Fibroblast of gingiva (primary cell): ENCODE data around the gene JMJD4.
"Not testable (repeated sequence)": the region's sequence is repeated elsewhere in the genome, so short reads cannot be mapped to it uniquely, and the experiment has no call there.

Experiments used
- DNase-seq: peaks from one replicate; pipeline ENCODE4 v3.0.0-alpha.2; 2011; ENCODE audit warnings: low read depth

JMJD4 gene

DNA sequence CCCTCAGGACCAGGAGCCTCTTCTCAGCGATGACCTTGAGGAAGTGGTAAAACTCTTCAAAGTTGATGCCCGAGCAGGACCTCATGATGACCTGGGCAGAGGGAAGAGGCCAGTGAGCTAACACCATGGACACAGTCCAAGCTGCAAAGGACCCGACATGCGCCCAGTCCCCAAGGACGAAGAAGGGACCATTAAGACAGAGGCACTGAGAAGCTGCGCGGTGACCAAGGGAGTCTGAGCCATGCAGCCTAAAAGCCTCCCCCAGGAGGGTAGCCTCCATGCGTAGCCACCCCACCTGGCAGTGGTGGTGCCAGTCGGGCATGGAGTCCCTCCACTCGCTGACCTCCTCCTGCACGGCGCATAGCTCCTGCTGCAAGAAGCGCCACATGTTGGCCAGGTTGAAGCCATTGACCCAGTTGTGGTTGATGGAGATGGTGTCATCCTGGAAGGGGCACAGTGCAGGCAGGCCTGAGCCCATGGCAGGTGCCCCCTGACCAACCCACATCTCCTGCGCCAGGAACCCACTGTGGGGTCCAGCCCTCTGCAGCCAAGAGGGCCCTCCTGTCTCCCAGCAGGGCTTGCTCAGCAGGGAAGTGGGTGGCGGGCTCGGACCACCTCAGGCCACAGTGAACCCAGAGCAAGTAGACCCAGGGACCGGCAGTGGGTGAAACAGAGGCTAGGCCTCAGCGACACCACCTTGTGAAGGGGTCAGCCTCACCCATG is 2.4 kb downstream of the JMJD4 start:
- no peak for DNase-seq

DNA sequence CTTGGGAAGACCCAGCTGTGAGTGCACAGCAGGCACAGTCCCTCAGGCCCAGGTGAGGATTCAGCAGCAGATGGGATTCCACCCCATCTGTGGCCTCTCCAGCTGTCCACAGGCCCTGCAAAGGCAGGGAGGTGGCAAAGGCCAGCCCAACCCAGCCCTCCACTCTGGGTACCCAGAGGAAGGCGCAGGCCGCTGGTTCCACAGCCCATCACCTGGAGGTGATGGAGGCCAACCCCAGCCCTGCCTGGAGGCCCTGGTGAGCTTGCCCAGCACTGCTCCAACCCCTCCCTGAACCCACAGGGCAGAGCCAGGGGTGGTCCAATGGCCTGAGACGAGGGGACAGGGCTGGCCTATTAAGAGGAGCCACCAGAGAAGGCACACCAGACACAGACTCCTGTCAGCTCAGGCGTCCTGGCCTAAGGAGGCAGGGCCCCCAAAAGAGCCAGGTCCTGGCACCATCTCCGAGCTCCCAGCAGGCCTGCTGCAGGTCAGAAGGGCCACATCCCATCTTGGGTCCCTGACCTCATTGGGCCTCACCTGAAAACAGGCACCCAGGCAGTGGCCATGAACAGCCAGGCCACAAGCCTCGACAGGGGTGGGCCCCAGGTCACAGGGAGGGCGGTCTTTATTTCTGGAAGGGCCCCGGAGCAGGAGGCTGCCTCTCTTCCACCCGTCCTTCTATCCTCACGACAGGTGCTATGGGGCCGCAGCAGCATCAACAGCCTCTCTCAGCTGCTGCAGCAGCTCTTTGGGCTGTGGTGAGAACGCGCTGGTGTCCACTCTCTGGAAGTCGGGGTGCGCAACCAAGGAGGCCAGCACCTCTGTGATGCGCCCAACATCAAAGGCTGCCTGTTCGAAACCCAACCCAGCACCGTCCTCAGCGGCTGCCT is 3.2 kb downstream of the JMJD4 start:
- DNase-seq, result no peak

GRCh38 chr1:227731241-227731677 is 3.8 kb downstream of the JMJD4 start:
- DNase-seq, result no peak

- no peak for DNase-seq
These were observed 4.4 kb downstream of the JMJD4 start for GRCh38 chr1:227730630-227731151.

- peak; percentile 57 for DNase-seq
These were observed 5.0 kb downstream of the JMJD4 start for GRCh38 chr1:227729881-227730629.

DNA sequence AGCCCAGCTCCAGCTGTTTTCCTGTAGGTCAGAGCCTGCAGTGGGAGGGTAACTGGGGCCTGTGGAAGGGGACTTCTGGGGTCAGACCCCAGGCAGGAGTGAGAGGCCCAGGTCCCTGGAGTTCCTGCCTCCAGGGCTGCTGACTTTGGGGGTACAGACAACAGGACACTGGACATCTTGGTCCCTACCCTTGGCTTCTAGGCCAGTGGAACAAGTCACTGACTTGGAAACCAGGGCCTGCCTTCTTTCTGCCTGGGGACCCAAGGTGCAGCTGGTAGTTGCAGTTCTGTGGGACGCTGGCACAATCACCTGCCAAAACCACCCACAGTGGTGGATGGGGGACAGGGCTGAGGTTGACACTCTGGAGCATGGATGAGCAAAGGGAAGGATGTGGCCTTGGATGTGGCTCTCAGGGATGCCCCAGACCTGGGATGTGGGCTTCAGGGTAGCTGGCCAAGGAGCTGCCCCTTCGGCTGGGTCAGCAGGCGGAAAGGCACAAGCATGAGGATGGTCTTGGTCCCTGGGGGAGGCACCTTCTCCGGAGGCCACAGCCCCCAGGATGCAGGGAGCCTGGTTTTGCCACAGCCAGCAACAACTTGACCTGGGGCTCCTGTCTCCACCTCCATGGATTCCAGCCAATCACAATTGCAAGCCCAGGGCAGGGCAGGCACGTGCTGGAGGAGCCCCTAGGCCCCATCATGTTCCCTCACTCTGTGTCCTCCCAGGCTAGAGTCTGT is 5.8 kb downstream of the JMJD4 start:
- no peak for DNase-seq

- no peak for DNase-seq
These were observed 6.3 kb downstream of the JMJD4 start for GRCh38 chr1:227728892-227729143.

GRCh38 chr1:227728059-227728891 is 6.8 kb downstream of the JMJD4 start:
- DNase-seq, result peak; percentile 54

DNA sequence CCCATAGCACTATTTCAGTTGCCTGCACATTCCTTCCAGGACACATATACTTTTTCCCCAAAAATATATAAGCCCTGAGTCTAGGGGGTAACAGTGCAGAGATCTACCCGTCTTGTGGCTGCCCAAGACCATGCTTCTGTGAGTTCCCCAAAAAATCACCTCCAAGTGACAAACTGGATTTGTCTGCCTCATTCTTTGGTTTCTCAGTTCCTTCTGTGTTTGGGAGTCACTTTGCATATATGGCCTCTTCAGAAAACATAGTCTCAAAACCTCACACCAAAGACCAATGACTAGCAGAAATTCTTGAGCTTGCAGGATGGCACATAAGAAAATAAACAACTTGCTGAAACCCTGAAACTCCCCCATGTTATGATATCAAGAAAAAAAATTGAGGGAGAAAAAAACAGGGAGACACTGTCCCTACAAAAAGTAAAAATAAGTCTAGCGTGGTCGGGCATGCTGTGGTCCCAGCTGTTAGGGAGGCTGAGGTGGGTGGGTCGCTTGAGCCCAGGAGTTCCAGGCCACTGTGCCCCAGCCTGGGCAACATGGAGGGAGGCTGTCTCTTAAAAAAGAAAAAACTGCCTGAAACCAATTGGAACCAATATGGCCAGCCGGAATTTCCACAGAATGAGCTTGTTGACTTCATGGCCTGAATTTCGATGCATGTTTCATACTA is 8.0 kb downstream of the JMJD4 start:
- no peak for DNase-seq

- no peak for DNase-seq
These were observed 8.8 kb downstream of the JMJD4 start for GRCh38 chr1:227726318-227726717.

- no peak for DNase-seq
These were observed 10.1 kb downstream of the JMJD4 start for GRCh38 chr1:227725046-227725445.

DNA sequence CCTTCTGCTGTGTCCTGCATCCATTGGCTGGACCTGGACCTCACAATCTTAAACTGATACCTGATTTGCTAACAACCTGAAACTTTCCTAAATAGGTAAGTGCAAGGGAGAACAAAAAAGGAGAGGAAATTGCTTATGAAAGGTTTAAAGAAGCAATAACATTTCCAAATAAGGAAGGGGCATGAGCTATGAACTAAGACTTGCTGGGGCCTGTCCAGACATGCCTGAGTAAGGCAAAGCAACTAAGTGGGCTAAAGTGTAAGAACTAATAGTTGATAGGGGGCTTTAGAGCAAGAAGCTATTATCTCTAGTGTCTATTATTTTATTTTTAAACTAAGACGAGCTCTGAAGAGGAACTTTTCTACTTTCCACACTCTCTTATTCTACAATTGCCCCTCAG is 11.6 kb downstream of the JMJD4 start:
- no peak for DNase-seq

GRCh38 chr1:227718932-227719331 is 16.2 kb downstream of the JMJD4 start:
- DNase-seq, result no peak

DNA sequence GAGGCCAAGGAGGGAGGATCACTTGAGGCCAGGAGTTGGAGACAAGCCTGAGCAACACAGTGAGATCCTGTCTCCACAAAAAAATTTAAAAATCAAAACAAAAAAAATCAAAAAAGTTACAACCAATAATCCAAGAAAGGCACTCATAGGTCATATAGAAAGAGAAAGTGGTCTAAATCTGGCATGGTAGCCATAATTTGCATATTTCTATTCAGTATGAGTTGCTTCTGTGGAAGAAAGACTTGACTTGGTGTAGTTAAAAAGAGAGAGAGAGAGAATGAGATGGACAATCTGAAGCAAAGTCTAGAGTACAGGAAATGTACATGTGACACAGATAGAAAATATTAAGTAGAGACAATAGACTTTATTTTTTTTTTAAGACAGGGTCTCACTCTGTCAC is 22.5 kb downstream of the JMJD4 start:
- no peak for DNase-seq

DNA sequence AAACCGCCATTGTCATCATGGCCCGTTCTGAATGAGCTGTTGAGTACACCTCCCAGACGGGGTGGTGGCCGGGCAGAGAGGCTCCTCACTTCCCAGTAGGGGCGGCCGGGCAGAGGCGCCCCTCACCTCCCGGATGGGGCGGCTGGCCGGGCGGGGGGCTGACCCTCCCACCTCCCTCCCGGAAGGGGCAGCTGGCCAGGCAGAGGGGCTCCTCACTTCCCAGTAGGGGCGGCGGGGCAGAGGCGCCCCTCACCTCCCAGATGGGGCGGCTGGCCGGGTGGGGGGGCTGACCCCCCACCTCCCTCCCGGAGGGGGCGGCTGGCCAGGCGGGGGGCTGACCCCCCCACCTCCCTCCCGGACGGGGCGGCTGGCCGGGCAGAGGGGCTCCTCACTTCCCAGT is 24.6 kb downstream of the JMJD4 start:
- not testable (repeated sequence) for DNase-seq

- DNase-seq, result no peak
These were observed 25.7 kb downstream of the JMJD4 start for GRCh38 chr1:227709451-227709850.

DNA sequence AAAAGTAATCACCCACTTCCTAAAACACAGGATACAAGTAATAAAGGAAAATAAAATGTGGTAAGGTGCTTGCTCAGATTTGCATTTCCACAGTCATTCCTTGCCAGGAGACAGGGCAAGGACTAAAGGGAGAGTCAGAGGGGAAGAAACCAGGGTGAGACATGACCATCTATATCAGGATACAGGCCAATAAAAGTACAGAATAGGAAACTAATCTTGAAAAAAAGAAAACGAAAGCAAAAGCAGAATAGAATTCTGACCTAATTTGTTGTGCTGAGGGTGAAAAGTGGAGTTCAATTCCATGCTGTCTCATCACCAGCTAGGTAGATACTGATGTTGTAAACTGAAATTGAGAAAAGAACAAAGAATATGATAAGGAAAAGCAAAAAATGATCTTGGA is 27.3 kb downstream of the JMJD4 start:
- DNase-seq, result no peak

GRCh38 chr1:227701631-227702030 is 33.5 kb downstream of the JMJD4 start:
- not testable (repeated sequence) for DNase-seq

DNA sequence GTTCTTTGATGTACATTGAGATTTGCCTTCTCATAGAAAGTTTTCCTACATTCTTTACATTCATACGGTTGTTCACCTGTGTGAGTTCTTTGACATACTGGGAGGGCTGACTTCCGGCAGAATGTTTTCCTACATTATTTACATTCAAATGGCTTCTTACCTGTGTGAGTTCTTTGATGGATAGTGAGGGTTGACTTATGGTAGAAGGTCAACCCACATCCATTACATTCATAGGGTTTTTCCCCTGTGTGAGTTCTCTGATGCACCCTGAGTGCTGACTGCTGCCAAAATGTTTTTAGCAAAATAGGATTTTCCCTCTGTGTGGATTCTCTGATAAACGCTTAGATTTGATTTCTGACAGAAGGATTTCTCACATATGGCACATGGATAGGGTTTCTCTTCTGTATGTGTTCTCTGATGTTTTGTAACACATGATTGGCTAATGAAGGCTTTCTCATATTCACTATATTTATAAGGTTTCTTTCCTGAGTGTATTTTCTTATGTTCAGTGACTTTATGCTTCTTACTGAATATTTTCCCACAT is 37.7 kb downstream of the JMJD4 start:
- DNase-seq, result no peak

DNA sequence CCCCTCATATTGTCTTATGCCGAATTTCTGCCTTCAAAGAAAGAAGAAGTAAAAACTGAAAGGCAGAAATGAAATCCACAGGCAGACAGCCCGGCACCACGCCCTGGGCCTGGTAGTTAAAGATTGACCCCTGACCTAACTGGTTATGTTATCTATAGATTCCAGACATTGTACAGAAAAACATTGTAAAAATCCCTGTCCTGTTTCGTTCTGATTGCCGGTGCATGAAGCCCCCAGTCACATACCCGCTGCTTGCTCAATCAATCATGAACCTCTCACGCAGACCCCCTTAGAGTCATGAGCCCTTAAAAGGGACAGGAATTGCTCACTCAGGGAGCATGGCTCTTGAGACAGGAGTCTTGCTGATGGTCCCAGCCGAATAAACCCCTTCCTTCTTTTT is 49.3 kb downstream of the JMJD4 start:
- no peak for DNase-seq
